Bronchial epithelial cell (primary cell): ENCODE data around the gene CCDC71. TPM values are rescaled to one million over a fixed set of nuclear protein-coding genes. Genes with fewer than 3 reads are reported as not detected.

ENCODE experiments used
- DNase-seq: peaks from one replicate; pipeline ENCODE4 v3.0.0-alpha.2; 2010; ENCODE audit warnings: low read depth
- FAIRE-seq: peaks from 2 replicates; lab custom pipeline; 2011; peaks lifted over from hg19 to GRCh38; lab: Jason Lieb, UNC
- H3K27me3 ChIP-seq: 2 replicates; pipeline ENCODE4 v1.5.1; 2011; ENCODE audit warnings: low read length; ENCODE audit not compliant: control insufficient read depth, insufficient read depth
- H3K36me3 ChIP-seq: 2 replicates; pipeline ENCODE4 v1.5.1; 2011; ENCODE audit warnings: low read length; ENCODE audit not compliant: control insufficient read depth, insufficient read depth
- H3K4me3 ChIP-seq: 2 replicates; pipeline ENCODE4 v1.5.1; 2011; ENCODE audit warnings: mild to moderate bottlenecking, low read depth, low read length, control low read depth
- CTCF ChIP-seq: IDR thresholded peaks from 2 replicates; pipeline ENCODE4 v1.5.1; 2011; ENCODE audit warnings: mild to moderate bottlenecking, moderate library complexity, low read length, control low read depth, inconsistent platforms; ENCODE audit not compliant: insufficient read depth, severe bottlenecking
- total RNA-seq: library from RNA; depleted of rRNA; stranded (reverse); fragments of >200 nt; gene quantifications from 2 replicates; pipeline ENCODE4 v1.2.1, GENCODE V29; 2014

CCDC71 gene
- total RNA-seq, 1 donor from 2014 or later: 19.5 TPM

GRCh38 chr3:49198611-49199230 lies 32.6 kb upstream of the CCDC71 start:
- no peak for TF ChIP-seq CTCF
- DNase-seq (no peak), FAIRE-seq (no peak)
- Histone ChIP-seq H3K36me3 (no peaks in the 10 kb centered on the region), H3K27me3 (peaks cover 2% of the 10 kb centered on the region), H3K4me3 (no peak overlapping the region)

DNA sequence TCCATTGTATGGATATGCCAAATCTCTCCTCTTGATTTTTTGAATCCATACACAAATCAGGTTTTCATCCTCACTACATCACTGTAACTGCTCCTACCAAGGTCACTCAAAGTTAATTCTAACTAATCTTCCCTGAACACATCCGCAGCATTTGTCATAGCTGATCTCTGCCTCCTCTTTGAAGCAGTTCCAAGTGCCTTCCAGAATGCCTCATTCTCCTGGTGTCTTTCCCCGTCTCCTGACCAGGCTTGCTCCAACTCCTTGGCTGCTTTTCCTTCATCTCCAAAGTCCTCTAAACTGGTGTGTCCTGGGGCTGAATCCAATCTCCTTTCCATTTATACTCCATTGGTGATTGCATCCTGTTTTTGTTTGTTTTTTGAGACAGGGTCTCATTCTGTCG lies 32.0 kb upstream of the CCDC71 start:
- no peak for TF ChIP-seq CTCF
- DNase-seq (no peak), FAIRE-seq (no peak)
- Histone ChIP-seq H3K27me3 (peaks cover 2% of the 10 kb centered on the region), H3K36me3 (no peaks in the 10 kb centered on the region), H3K4me3 (no peak overlapping the region)

GRCh38 chr3:49191741-49192140 lies 25.6 kb upstream of the CCDC71 start:
- Histone ChIP-seq H3K4me3 (no peak overlapping the region), H3K36me3 (no peaks in the 10 kb centered on the region), H3K27me3 (no peaks in the 10 kb centered on the region)
- DNase-seq (no peak), FAIRE-seq (no peak)
- no peak for TF ChIP-seq CTCF

DNA sequence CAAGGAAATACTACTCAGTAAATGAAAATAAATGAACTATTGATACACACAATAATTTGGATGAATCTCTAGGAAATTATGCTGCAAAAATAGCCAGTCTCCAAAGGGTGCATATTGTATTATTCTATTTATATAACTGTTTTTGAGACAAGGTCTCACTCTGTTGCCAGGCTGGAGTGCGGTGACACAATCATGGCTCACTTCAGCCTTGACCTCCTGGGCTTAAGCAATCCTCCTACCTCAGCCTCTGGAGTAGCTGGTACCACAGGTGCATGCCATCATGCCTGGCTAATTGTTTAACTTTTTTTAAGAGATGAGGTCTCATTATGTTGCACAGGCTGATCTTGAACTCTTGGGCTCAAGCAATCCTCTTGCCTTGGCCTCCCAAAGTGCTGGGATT lies 17.7 kb upstream of the CCDC71 start:
- TF ChIP-seq CTCF: no peak
- no peaks in the 10 kb centered on the region for H3K27me3 ChIP-seq
- FAIRE-seq: no peak
- H3K36me3 ChIP-seq: no peaks in the 10 kb centered on the region
- DNase-seq: no peak
- H3K4me3 ChIP-seq: no peak overlapping the region

- DNase-seq: no peak
- Histone ChIP-seq H3K36me3 (no peaks in the 10 kb centered on the region), H3K27me3 (no peaks in the 10 kb centered on the region), H3K4me3 (no peak overlapping the region)
- no peak for TF ChIP-seq CTCF
- no peak for FAIRE-seq
Measured at GRCh38 chr3:49182682-49183081, 16.6 kb upstream of the CCDC71 start.

GRCh38 chr3:49181351-49181750 lies 15.2 kb upstream of the CCDC71 start:
- TF ChIP-seq CTCF: no peak
- DNase-seq (no peak), FAIRE-seq (no peak)
- no peaks in the 10 kb centered on the region for H3K36me3 ChIP-seq
- H3K4me3 ChIP-seq: no peak overlapping the region
- H3K27me3 ChIP-seq: no peaks in the 10 kb centered on the region
